ENCODE results near the gene ZBTB48. TPM values are rescaled to one million over a fixed set of nuclear protein-coding genes. Genes with fewer than 3 reads are reported as not detected.
"Not testable (repeated sequence)": the region's sequence is repeated elsewhere in the genome, so short reads cannot be mapped to it uniquely, and the experiment has no call there.

The ZBTB48 gene
- total RNA-seq, 4 donors from 2014 or later: 31.6 to 40.4 (median 34.8) TPM

DNA sequence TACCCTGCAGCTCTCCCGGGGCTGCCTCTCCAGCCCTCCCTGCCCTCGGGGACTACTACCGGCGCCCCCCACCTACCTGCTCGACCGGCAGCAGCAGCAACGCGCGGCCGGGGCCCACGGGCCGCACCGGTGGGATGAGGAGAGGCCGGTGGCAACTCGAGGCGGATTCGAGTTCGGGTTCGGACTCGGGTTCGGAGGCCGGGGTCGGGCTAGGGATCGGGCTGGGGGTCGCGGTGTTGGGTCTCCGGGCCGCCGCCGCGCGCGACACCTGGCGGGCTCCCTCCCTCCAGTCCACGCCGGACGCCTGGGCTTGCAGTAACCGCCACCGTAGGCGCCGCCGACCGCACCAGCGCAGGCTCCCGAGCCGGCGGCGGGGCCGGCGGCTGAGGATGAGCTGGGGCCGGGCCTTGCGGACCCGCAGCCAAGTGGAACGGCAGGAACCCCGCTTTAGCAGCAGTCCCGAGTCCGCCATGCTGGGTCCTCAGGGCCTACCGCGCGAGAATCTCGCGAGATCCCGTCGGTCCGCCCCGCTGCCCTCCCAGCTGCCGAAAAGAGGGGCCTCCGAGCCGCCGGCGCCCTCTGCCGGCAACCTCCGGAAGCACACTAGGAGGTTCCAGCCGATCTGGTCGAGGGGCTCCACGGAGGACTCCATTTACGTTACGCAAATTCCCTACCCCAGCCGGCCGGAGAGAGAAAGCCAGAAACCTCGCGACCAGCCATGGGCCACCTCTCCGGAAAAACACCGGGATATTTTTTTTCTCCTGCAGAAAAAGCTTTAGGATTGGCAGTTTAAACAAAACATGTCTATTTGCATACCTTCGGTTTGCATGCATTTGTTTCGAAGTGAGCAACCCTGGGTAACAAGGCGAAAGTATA is 25.5 kb upstream of the ZBTB48 start, which contains the start of gene NOL9:
TSS of gene NOL9 (minus strand) at position 483 of the 876 bp plus-strand sequence. CDS start at position 472, 11 bp downstream.
- TF ChIP-seq, protein P1, sequence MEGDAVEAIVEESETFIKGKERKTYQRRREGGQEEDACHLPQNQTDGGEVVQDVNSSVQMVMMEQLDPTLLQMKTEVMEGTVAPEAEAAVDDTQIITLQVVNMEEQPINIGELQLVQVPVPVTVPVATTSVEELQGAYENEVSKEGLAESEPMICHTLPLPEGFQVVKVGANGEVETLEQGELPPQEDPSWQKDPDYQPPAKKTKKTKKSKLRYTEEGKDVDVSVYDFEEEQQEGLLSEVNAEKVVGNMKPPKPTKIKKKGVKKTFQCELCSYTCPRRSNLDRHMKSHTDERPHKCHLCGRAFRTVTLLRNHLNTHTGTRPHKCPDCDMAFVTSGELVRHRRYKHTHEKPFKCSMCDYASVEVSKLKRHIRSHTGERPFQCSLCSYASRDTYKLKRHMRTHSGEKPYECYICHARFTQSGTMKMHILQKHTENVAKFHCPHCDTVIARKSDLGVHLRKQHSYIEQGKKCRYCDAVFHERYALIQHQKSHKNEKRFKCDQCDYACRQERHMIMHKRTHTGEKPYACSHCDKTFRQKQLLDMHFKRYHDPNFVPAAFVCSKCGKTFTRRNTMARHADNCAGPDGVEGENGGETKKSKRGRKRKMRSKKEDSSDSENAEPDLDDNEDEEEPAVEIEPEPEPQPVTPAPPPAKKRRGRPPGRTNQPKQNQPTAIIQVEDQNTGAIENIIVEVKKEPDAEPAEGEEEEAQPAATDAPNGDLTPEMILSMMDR (IDR thresholded peaks at IDR 0.05): peak in 2 of 3 donors; percentile 18 to 88
- no peak for TF ChIP-seq POLR2A (IDR thresholded peaks at IDR 0.05)
- intact Hi-C loops (cut with DNase I; ENCODE audit: low total_unique reads): no loop called here
- peak; percentile 91 to 99 for DNase-seq (ENCODE audit: low spot score in 2 of 2)
- H3K4me3 ChIP-seq (ENCODE audit: low read depth, poor library complexity, severe bottlenecking): peak within 1 kb of the TSS; percentile 89
- 2 to 4% methylated on average over 20 to 39 of the region's 87 CpGs for WGBS, 2 donors

DNA sequence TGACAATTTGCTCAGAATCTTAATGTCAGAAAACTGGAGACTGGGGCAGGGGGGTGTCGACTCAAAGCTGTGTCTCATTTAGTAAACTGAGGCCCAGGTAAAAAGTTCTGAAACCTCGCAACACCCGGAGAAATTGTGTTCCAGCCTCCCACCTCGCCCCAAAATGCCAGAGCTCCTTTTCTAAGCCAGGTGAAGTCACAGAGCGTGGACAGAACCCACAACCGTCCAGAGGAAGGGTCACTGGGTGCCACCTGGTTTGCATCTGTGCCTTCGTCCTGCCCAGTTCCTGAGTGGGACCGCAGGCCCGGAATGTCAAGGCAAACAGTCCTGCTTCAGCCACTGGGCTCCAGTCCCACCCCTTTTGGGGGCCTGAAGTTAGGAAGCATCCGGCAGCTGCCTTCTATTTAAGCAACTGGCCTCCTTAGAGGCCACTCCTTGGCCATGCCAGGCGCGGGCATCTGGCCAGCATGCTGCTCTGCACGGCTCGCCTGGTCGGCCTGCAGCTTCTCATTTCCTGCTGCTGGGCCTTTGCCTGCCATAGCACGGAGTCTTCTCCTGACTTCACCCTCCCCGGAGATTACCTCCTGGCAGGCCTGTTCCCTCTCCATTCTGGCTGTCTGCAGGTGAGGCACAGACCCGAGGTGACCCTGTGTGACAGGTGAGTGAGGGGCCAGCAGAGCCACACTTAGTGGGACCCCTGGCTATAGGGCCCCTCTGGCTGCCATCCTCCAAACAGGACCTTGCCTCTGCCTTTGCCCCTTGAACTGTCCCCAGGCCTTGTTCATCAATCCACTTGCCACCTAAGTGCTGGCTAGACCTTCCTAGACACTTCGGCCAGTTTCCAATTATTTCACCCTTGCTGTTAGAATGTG is 24.7 kb upstream of the ZBTB48 start, which contains the start of gene TAS1R1:
TSS of gene TAS1R1 (plus strand) at position 401 of the 872 bp plus-strand sequence. CDS start at position 468, 67 bp downstream.
- WGBS, 2 donors: 65 to 72% methylated on average over 13 to 19 of the region's 19 CpGs
- intact Hi-C loops (cut with DNase I; ENCODE audit: low total_unique reads): no loop called here
- H3K4me3 ChIP-seq (ENCODE audit: low read depth, poor library complexity, severe bottlenecking): peak within 1 kb of the TSS; percentile 89
- TF ChIP-seq, protein P1 (IDR thresholded peaks at IDR 0.05): no peak
- no peak for TF ChIP-seq POLR2A (IDR thresholded peaks at IDR 0.05)
- peak; percentile 18 to 85 for DNase-seq (ENCODE audit: low spot score in 2 of 2)

DNA sequence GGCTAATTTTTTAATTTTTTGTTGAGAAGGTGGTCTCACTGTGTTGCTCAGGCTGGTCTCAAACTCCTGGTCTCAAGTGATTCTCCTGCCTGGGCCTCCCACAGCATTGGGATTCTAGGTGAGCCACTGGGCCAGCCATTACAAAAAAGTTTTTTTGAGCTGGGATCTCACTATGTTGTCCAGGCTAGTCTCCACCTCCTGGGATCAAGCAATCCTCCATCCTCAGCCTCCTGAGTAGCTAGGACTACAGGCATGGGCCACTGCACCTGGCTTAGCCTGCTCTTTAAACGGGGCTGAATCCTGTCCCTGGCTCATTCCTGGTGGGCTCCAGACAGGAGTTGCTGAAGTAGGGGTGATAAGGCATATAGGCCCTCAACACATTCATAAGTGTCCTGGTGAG is 22.2 kb upstream of the ZBTB48 start:
- H3K4me3 ChIP-seq (ENCODE audit: low read depth, poor library complexity, severe bottlenecking): no peak overlapping the region
- intact Hi-C loops (cut with DNase I; ENCODE audit: low total_unique reads): no loop called here
- no peak for DNase-seq (ENCODE audit: low spot score in 2 of 2)
- WGBS, 2 donors: 82 to 100% methylated on average over 1 of the region's 1 CpG
- TF ChIP-seq POLR2A (IDR thresholded peaks at IDR 0.05): no peak
- TF ChIP-seq, protein P1 (IDR thresholded peaks at IDR 0.05): no peak

DNA sequence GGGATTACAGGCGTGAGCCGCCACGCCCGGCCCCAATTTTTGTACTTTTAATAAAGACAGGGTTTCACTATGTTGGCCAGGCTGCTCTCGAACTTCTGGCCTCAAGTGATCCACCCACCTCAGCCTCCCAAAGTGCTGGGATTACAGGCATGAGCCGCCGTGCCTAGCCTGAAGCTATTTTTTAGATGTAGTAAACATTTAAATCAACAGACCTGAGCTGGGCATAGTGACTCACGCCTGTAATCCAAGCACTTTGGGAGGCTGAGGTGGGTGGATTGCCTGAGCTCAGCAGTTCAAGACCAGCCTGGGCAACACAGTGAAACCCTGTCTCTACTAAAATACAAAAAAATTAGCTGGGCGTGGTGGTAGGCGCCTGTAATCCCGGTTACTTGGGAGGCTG is 20.6 kb upstream of the ZBTB48 start:
- intact Hi-C loops (cut with DNase I; ENCODE audit: low total_unique reads); DNase-seq (ENCODE audit: low spot score in 2 of 2); H3K4me3 ChIP-seq (ENCODE audit: low read depth, poor library complexity, severe bottlenecking): not testable (repeated sequence)
- 79 to 81% methylated on average over 11 of the region's 11 CpGs for WGBS, 2 donors

DNA sequence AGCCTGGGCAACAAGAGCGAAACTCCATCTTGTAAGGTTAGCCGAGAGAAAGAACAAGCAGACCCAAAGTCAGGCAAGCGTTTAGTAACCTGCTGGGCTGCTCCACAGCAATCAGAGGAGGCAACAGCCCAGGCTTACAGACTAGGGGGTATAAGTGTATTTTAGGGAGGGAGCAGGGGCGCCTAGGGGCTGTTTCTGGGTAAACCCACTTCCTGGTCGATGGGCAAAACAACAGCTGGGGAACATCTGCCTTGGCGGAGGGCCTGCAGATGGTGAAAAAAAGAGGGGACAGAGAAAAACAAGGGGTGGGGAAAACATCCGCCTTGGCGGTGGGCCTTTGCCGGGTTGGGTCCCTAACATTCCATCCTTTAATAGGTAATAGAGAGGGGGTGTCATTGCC is 19.5 kb upstream of the ZBTB48 start:
- DNase-seq (ENCODE audit: low spot score in 2 of 2): no peak
- H3K4me3 ChIP-seq (ENCODE audit: low read depth, poor library complexity, severe bottlenecking): no peak overlapping the region
- TF ChIP-seq, protein P1 (IDR thresholded peaks at IDR 0.05): no peak
- no peak for TF ChIP-seq POLR2A (IDR thresholded peaks at IDR 0.05)
- 64 to 65% methylated on average over 9 of the region's 9 CpGs for WGBS, 2 donors
- intact Hi-C loops (cut with DNase I; ENCODE audit: low total_unique reads): no loop called here

DNA sequence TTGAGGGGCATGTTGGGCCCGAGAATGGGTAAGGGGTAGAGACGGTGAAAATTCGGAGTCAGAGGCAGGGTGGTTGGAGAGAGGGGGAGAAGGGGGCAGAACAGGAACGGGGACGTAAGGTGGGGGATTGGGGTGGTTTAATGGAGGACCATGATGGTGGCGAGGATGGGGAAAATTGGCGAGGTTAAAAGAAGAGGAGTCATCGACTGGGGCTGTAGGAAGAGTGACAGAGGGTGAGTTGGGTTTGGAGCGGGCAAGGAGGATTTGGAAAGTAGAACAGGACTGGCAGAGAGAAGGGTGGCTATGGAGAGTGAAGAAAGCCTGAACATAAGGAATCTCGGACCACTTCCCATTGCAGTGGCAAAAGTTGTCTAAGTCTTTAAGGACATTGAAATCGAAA is 10.8 kb upstream of the ZBTB48 start:
- intact Hi-C loops (cut with DNase I; ENCODE audit: low total_unique reads): no loop called here
- H3K4me3 ChIP-seq (ENCODE audit: low read depth, poor library complexity, severe bottlenecking): no peak overlapping the region
- WGBS, 2 donors: 88 to 91% methylated on average over 11 of the region's 11 CpGs
- no peak for DNase-seq (ENCODE audit: low spot score in 2 of 2)
- TF ChIP-seq POLR2A (IDR thresholded peaks at IDR 0.05): no peak
- TF ChIP-seq, protein P1 (IDR thresholded peaks at IDR 0.05): no peak

Measured in lower leg skin (tissue), 4 donors.